Suprapubic skin (tissue), 3 donors: ENCODE results near the gene GRK5.

Experiments
- CTCF ChIP-seq, 2 donors: fragments of 200-600 bp in 1 of 2; fragments of 450-650 bp in 1 of 2; sonication (generic) in 1 of 2; IDR thresholded peaks; one replicate each; pipeline ENCODE4 v1.5.1; 2016 to 2019; ENCODE audit warnings: antibody characterized with exemption in 2 of 2, mild to moderate bottlenecking in 1 of 2, moderate library complexity in 1 of 2
- POLR2AphosphoS5 ChIP-seq, 3 donors: sonication (generic); formaldehyde crosslinking; IDR thresholded peaks; one replicate each; pipeline ENCODE4 v1.6.1; 2017; ENCODE audit warnings: antibody characterized with exemption in 3 of 3

DNA sequence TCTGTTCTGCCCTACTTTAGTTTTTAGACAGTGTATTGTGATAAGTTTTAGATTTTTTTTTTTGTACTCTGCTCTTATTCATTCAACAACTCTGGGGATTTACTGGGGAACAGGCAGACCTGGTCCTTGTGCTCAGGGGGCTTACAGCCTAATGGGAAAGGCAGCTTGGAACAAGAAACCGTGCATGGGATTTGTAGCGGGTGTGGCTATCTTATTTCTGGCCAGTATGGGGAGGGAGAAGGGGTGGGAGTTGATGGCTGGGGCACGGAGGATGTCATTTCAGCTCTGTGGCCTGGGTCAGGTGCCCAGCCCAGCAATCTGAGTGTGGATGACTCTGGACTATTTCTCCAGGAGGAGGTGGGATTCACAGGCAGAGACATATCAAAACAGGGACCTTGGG is 47.0 kb downstream of the GRK5 start:
- TF ChIP-seq CTCF (IDR thresholded peaks at IDR 0.05) (no peak), POLR2AphosphoS5 (IDR thresholded peaks at IDR 0.05) (no peak)
